Neural cell (in vitro differentiated cells): ENCODE measurements around the gene ZNF764.

Experiments used
- CTCF ChIP-seq: fragments of 450-650 bp; IDR thresholded peaks from 2 replicates; pipeline ENCODE4 v1.5.1; 2014; ENCODE audit warnings: antibody characterized with exemption, mild to moderate bottlenecking, moderate library complexity; ENCODE audit not compliant: poor library complexity, severe bottlenecking
- EZH2 ChIP-seq: fragments of 200-600, 300-800 bp; shearing (Covaris generic), sonication (generic); IDR thresholded peaks from 2 replicates; pipeline ENCODE4 v1.6.1; 2014; ENCODE audit warnings: antibody characterized with exemption, low read length, borderline replicate concordance, mild to moderate bottlenecking; ENCODE audit not compliant: insufficient read depth, poor library complexity, severe bottlenecking
- REST ChIP-seq: IDR thresholded peaks from 2 replicates; pipeline ENCODE4 v1.6.1; 2012; ENCODE audit warnings: borderline replicate concordance

- TF ChIP-seq CTCF: no peak
- TF ChIP-seq REST: no peak
- TF ChIP-seq EZH2: no peak
Measured at GRCh38 chr16:30566531-30566930, 8.4 kb upstream of the ZNF764 start.
